Stimulated activated CD8-positive, alpha-beta memory T cell treated with anti-CD3 and anti-CD28 coated beads, Interleukin-15, amount 100 ng/mL, for 48 hours (primary cell): ENCODE results near the gene TSPEAR.
A peak's percentile ranks its signal among the peaks of the same experiment; 100 is the strongest.

Experiments
- DNase-seq, 2 donors: peaks; one replicate each; pipeline ENCODE4 v3.0.0-alpha.2; 2020; ENCODE audit warnings: low read depth in 2 of 2

Gene TSPEAR

GRCh38 chr21:44463724-44464123 is 247.6 kb downstream of the TSPEAR start:
- DNase-seq, result no peak

DNA sequence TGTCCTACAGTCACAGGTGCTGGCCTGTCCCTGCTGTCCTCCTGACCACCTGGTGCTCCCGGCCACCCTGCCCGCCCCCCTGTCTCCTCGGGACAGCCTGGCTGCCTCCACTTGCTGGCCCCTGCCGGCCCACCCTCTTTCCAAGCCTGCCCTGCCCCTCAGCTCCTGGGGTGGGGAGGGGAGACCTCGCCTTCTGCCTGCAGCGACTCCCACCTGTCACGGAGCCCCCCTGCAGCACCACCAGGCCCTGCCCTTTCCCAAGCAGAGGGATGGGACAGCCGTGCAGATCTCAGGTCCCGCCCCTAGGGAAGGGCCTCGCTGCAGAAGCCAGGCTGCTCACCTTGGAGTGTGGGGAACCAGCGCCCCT is 248.6 kb downstream of the TSPEAR start:
- DNase-seq, result no peak

DNA sequence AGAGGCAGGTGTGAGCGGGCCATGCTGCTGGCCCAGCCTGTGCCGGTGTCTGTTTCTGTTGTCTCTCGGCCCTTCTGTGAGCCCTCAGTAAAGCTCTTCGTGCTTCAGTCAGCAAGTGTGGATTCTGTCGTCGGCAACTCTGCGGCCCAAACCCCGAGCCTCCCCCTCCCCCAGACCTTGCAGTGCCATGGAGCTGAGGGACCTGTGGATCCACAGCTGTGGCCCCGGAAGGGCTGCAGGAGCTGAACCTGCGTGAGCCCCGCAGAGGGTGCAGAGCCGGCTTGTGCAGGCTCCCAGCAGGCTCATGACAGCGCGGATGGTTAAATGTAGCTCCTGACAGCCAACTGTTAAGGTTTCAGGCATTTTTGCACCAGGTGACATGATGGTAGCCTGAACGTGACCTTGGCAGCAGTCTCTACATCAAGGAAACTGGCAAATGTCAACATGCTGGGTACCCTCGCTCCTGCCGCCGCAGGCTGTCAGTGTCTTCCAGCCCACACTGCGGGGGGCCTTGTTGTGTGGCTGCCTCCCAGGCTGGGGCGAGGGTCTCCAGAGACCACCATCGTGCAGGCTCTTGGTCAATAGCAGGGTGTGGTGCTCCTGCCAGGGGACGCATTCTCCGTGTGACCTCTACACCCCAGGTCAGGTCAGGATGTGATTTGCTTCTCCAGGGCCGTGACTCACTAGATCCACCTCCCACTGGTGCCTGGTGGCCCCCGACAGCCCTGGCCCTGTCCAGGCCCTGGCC is 249.1 kb downstream of the TSPEAR start:
- DNase-seq, result no peak

GRCh38 chr21:44461464-44462001 is 249.8 kb downstream of the TSPEAR start:
- no peak for DNase-seq

DNA sequence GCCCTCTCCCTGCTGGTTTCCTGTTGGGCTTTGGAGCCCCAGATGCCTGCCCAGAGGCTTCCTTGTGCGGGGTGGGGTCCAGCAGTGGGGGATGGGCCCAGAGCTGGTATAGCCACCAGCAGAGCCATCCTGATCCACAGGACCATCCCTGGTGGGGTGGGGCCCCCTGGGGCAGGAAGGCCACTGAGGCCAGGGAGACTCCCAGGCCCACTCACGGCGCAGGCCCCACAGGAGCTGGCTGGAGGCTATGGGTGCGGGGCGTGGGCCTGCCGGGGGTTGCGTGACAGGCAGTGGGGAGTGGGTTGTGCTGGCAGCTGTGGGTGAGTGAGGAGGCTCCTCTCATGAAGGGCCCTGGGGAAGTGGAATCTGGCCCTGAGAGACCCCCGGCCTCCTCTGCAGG is 250.4 kb downstream of the TSPEAR start:
- no peak for DNase-seq

GRCh38 chr21:44460441-44460755 is 251.0 kb downstream of the TSPEAR start:
- no peak for DNase-seq

GRCh38 chr21:44459712-44460440 is 251.5 kb downstream of the TSPEAR start:
- no peak for DNase-seq

DNA sequence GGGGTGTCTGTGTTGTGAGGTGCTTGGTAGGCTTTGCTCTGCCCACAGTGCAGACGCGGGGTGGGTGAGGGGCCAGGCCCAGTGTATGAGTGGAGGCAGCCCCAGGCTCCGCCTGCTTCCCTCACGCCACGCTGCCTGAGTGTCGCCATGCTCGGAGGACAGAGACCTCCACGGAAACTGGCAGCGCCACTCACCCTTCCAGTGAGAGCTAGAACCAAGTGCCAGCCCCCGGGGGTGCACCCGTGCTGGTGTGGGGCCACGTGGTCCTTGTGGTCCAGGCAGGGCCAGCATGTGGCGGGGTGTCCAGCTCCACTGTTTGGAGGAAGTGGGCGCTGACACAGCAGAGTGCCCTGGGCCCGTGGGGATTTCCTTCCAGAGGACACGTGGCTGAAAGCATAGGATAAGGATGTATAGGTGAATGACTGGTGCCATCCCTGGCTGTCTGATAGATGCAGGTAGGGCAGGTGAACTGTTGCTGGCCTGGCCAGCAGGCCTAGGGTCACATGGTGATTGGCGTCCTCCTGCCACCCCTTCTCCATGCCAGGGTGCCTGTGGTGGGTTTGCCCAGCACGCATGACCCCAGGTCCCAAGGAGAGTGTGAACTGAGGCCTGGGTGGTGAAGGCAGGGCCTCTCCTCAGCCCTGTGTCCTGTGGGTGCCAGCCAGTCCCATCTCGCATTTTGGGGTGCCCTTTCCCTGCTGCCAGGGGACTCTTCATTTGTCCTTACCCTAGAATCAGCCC is 252.2 kb downstream of the TSPEAR start:
- no peak for DNase-seq

DNA sequence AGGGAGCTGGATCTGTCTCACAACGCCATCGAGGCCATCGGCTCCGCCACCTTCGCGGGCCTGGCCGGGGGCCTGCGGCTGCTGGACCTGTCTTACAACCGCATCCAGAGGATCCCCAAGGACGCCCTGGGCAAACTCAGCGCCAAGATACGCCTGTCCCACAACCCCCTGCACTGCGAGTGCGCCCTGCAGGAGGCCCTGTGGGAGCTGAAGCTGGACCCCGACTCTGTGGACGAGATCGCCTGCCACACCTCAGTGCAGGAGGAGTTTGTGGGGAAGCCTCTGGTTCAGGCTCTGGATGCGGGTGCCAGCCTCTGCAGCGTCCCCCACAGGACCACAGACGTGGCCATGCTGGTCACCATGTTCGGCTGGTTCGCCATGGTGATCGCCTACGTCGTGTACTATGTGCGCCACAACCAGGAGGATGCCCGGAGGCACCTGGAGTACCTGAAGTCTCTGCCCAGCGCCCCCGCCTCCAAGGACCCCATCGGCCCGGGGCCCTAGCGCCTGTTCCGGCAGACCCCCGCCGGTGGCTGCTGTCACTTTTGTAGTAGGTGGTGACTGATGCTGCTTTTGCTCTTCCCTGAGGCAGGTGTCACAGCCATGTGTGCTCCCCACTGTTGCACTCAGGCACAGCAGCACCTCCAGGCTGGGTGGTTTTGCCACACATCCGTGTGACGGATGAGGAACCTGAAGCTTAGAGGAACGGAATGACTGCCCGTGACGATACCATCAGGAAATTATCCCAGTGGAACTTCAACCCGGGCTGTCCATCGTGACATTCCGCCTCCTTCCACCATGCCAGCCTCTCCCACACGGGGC is 254.2 kb downstream of the TSPEAR start:
- DNase-seq, result no peak

- no peak for DNase-seq
Observed at GRCh38 chr21:44456214-44456914, 255.0 kb downstream of the TSPEAR start.

DNA sequence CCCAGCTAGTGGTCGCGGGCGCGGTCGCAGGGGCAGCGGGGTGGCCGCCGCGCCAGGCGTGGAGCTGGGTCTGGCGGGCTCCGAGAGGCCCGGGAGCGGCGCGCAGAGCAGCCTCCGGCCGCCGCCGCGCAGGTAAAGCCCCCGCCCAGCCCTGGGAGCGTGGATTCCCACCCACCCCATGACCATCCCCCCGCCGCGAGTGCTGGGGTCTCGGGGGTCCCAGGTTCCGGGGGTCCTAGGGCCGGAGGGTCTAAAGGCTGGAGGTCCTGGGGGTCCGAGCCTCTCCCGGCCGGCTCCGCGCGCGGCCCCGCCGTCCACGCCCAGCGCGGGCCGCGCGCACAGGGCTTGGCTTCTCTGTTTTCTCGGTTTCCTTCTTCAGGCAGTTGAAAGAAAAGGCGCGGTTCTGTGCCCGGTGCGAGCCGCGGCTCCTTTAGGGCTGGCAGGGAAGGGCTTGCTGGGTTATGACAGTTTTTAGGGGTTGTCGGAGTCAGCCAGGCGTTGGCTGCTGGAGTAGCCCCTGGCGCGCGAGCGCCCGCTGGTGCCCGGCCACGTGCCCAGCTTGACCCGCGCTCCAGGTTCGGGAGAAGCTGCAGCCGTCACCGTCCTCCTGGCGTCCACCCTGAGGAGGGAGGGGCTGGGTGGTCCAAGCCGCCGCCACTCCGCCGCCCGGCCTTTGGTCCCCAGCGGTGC is 255.7 kb downstream of the TSPEAR start:
- peak; percentile 10 to 12 for DNase-seq

GRCh38 chr21:44454747-44455523 is 256.4 kb downstream of the TSPEAR start, which contains the start of gene LRRC3:
Gene LRRC3, plus strand, starts transcription at chr21:44455510. Its CDS starts 1,135 bp downstream, at chr21:44456645.
- peak; percentile 56 to 67 for DNase-seq

DNA sequence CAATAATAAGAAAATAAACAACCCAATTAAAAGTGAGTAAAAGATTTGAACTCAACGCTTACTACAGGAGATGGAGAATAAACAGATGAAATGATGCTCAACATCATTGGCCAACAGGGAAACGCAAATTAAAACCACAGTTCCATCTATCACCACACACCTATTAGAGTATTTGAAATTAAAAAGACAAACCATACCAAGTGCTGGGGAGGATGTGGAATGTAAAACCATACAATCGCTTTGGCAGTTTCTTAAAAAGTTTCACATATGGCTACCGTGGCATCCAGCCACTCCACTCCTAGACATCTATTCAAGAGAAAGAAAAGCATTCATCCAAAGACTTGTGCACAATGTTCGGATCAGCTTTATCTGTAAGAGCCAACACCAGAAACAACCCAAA is 257.3 kb downstream of the TSPEAR start:
- DNase-seq, result no peak

DNA sequence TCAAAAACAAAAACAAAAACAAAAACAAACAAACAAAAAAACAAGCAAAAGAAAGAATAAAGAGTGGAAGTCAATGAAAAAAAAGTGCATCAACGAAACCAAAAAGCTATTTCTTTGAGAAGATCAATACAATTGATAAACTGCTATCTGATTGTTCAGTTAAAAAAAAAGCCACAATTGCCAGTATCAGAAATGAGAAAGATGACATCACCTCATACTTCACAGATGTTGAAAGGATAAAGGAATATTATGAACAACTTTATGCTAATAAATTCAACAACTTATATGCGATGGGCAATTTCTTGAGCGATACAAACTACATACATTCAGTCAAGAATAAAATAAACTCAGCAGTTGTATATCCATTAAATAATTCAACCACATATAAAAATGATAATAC is 258.3 kb downstream of the TSPEAR start:
- DNase-seq, result no peak

DNA sequence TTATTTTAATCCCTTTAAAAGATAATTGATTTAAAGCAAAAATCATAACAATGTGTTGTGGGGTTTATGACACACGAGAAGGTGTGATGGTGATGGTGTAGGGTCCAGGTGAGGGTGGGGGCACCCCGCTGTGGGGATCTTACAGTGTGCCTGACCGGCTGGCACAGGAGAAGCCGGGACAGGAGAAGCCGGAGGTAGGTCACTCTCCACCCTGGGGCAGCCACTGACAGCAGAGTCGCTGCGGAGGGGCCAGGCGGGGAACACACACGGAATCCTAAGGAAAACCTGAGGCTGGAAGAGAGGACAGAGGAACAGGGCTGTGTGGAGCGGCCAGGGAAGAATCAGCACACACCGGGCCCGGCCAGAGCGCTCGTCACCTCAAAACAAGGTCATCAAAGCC is 260.4 kb downstream of the TSPEAR start:
- DNase-seq, result no peak

DNA sequence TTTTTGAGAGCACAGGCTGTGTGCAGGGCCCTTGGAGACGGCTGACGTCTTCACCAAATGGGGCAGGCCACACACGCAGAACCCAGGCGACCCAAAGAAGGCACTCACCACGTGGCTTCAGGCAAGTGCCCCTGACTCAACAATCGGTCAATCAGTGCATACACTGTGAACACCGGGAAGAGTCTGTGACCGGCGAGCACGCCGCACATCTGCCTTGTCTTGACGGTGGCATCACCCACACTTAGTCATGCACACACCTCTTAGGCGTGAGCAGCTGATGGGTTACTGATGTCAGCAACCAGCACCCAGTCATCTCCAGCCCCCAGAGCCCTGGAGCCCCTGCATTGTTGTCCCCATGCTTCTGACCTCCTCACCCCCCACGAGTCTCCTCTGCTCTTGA is 261.0 kb downstream of the TSPEAR start:
- DNase-seq, result no peak

GRCh38 chr21:44449473-44450363 is 261.7 kb downstream of the TSPEAR start:
- no peak for DNase-seq

- no peak for DNase-seq
Observed at GRCh38 chr21:44448651-44449131, 262.7 kb downstream of the TSPEAR start.
